ENCODE results near the gene RTL1. TPM values are rescaled to one million over a fixed set of nuclear protein-coding genes. Genes with fewer than 3 reads are reported as not detected.

The RTL1 gene
- total RNA-seq, 4 donors from 2014 or later: not detected

GRCh38 chr14:100882026-100882967, 21.2 kb downstream of the RTL1 start:
- peak in 1 of 3 donors; percentile 34 for DNase-seq
- Histone ChIP-seq H3K4me1 (no peaks in the 10 kb centered on the region), H3K9me3 (no peaks in the 10 kb centered on the region), H3K36me3 (no peaks in the 10 kb centered on the region), H3K4me3 (no peak overlapping the region), H3K27me3 (no peaks in the 10 kb centered on the region), H3K27ac (no peak overlapping the region)
- TF ChIP-seq POLR2A (IDR thresholded peaks at IDR 0.05) (no peak), CTCF (IDR thresholded peaks at IDR 0.05) (no peak)

GRCh38 chr14:100881211-100882025, 22.1 kb downstream of the RTL1 start:
- Histone ChIP-seq H3K36me3 (no peaks in the 10 kb centered on the region), H3K4me3 (no peak overlapping the region), H3K27ac (no peak overlapping the region), H3K27me3 (no peaks in the 10 kb centered on the region), H3K9me3 (no peaks in the 10 kb centered on the region), H3K4me1 (no peaks in the 10 kb centered on the region)
- TF ChIP-seq CTCF (IDR thresholded peaks at IDR 0.05) (no peak), POLR2A (IDR thresholded peaks at IDR 0.05) (no peak)
- no peak for DNase-seq

GRCh38 chr14:100880271-100881101, 23.0 kb downstream of the RTL1 start:
- H3K27me3 ChIP-seq: no peaks in the 10 kb centered on the region
- TF ChIP-seq POLR2A (IDR thresholded peaks at IDR 0.05) (no peak), CTCF (IDR thresholded peaks at IDR 0.05) (no peak)
- no peak overlapping the region for H3K27ac ChIP-seq
- H3K36me3 ChIP-seq: no peaks in the 10 kb centered on the region
- H3K4me3 ChIP-seq: no peak overlapping the region
- no peak for DNase-seq
- H3K9me3 ChIP-seq: no peaks in the 10 kb centered on the region
- H3K4me1 ChIP-seq: no peaks in the 10 kb centered on the region

GRCh38 chr14:100879782-100880181, 23.7 kb downstream of the RTL1 start:
- no peak for TF ChIP-seq POLR2A (IDR thresholded peaks at IDR 0.05)
- TF ChIP-seq CTCF (IDR thresholded peaks at IDR 0.05): no peak

GRCh38 chr14:100879194-100879593, 24.3 kb downstream of the RTL1 start:
- Histone ChIP-seq H3K9me3 (no peaks in the 10 kb centered on the region), H3K4me3 (no peak overlapping the region), H3K27me3 (no peaks in the 10 kb centered on the region), H3K36me3 (no peaks in the 10 kb centered on the region), H3K27ac (no peak overlapping the region), H3K4me1 (no peaks in the 10 kb centered on the region)
- no peak for DNase-seq
- TF ChIP-seq POLR2A (IDR thresholded peaks at IDR 0.05) (no peak), CTCF (IDR thresholded peaks at IDR 0.05) (no peak)

More at GRCh38 chr14:100879782-100880181, 23.7 kb downstream of the RTL1 start:
- Histone ChIP-seq H3K27ac (no peak overlapping the region), H3K4me3 (no peak overlapping the region), H3K36me3 (no peaks in the 10 kb centered on the region), H3K4me1 (no peaks in the 10 kb centered on the region), H3K9me3 (no peaks in the 10 kb centered on the region), H3K27me3 (no peaks in the 10 kb centered on the region)
- no peak for DNase-seq

All from Peyer's patch (tissue), 4 donors.